Measurements from ENCODE around the gene FLYWCH1. TPM values are rescaled to one million over a fixed set of nuclear protein-coding genes. Genes with fewer than 3 reads are reported as not detected.

Gene FLYWCH1
- polyA plus RNA-seq, 4 donors = 13.0 to 18.8 (median 14.9) TPM

DNA sequence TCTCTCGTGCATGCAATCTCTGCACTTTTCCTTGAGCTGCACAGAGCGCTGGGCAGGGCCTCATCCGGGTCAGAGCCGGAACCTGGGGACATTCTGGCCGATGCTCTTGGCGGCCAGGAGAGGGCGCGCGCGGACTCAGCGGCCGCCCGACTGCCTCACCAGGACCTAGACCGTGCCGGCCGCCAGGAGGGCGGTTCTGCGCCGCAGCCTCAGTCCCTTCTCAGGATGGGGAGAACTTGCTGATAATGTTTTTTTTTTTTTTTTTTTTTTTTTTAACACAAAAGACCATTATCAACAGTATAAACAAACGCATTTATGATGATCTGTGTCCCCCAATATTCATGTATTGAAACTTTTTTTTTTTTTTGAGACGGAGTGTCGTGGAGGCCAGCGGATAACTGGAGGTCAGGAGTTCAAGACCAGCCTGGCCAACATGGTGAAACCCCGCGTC lies 36.8 kb upstream of the FLYWCH1 start:
- Histone ChIP-seq H3K4me3 (ENCODE audit: low read depth in 1 of 3, low read length in 3 of 3) (no peak overlapping the region), H3K27me3 (ENCODE audit: control insufficient read depth in 3 of 3, insufficient read depth in 3 of 3, low read length in 3 of 3) (peaks cover 0 to 9% (median 0%) of the 10 kb centered on the region in 3 donors), H3K36me3 (ENCODE audit: control insufficient read depth in 3 of 3, insufficient read depth in 2 of 3, low read depth in 1 of 3, low read length in 3 of 3) (no peaks in the 10 kb centered on the region), H3K27ac (ENCODE audit: low read depth in 1 of 3, low read length in 2 of 3) (no peak overlapping the region), H3K9me3 (ENCODE audit: control insufficient read depth in 2 of 2, insufficient read depth in 1 of 2, low read depth in 1 of 2, low read length in 1 of 2) (peaks cover 0 to 8% of the 10 kb centered on the region in 2 donors), H3K4me1 (ENCODE audit: control insufficient read depth in 3 of 3, insufficient read depth in 2 of 3, low read depth in 1 of 3, low read length in 2 of 3) (peaks cover 0 to 3% (median 0%) of the 10 kb centered on the region in 3 donors)
- WGBS, 3 donors = 10 to 12% (median 12%) methylated on average over 23 to 25 of the region's 25 CpGs
- FAIRE-seq (no peak), DNase-seq (peak; percentile 82 to 87)

DNA sequence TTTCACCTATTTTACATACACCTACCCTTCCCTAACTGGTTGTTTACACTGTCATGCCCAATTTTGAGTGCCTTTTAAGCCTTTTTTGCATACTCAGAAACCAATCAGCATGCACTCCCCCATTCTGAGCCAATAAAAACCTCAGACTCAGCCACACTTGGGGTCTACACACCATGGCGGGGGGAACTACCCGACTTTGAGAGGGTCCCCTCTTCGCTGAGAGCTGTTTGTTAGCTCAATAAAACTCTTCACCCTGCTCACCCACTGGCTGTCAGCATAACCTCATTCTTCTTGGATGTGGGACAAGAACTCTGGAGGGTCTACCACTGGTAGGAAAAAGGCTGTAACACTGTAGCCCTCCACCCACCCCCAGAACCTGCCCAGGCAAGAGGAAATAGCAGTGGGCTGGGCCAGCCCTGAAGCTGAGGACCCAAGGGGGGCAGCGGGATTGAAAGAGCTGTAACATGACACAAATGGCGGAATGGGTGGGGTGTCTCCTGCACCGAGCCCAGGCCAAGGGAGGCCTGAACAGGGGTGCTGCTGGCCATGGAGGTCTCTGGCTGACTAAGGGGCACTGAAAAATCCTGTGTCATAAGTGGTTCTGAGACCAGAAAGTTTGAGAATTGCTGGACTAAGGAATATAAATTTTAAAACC lies 31.8 kb upstream of the FLYWCH1 start:
- Histone ChIP-seq H3K4me1 (ENCODE audit: control insufficient read depth in 3 of 3, insufficient read depth in 2 of 3, low read depth in 1 of 3, low read length in 2 of 3) (peaks cover 0 to 6% (median 0%) of the 10 kb centered on the region in 3 donors), H3K9me3 (ENCODE audit: control insufficient read depth in 2 of 2, insufficient read depth in 1 of 2, low read depth in 1 of 2, low read length in 1 of 2) (peaks cover 0 to 12% of the 10 kb centered on the region in 2 donors), H3K36me3 (ENCODE audit: control insufficient read depth in 3 of 3, insufficient read depth in 2 of 3, low read depth in 1 of 3, low read length in 3 of 3) (no peaks in the 10 kb centered on the region), H3K27me3 (ENCODE audit: control insufficient read depth in 3 of 3, insufficient read depth in 3 of 3, low read length in 3 of 3) (peaks cover 0 to 8% (median 0%) of the 10 kb centered on the region in 3 donors), H3K4me3 (ENCODE audit: low read depth in 1 of 3, low read length in 3 of 3) (no peak overlapping the region), H3K27ac (ENCODE audit: low read depth in 1 of 3, low read length in 2 of 3) (no peak overlapping the region)
- FAIRE-seq (no peak), DNase-seq (no peak)
- WGBS, 3 donors = 88 to 92% (median 90%) methylated on average over 6 of the region's 6 CpGs

DNA sequence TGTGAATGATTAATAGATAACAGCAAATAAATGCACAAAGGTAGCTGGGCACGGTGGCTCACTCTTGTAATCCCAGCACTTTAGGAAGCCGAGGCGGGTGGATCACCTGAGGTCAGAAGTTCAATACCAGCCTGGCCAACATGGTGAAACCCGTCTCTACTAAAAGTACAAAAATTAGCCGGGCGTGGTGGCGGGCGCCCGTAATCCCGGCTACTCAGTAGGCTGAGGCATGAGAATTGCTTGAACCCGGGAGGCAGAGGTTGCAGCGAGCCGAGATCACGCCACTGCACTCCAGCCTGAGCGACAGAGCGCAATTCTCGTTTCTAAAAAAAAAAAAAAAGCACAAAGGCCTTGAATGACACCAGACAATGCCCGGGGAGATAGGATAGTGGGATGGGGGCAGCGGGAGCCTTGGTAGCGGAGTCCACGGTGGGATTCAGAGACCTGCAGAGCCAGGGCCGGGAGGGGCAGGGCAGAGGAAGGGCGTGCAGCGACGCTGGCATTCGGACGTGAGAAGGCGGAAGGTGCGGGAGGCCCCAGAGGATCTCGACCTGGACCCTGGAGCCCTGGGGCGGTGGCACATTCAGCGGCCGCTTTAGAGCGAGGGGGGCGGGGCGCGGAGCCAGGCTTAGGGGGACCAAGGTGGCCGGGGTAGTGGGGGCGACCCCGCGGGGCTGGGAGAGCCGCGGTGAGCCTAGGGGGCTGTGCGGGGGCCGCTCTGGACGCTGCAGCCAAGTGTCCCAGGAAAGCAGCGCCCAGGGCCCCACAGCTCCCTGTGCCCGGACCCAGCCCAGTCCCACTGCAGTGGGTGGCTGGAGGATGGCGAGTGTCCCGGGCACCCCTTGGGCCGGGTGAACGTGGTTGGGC lies 29.7 kb upstream of the FLYWCH1 start:
- 1 to 6% (median 5%) methylated on average over 34 to 52 of the region's 52 CpGs for WGBS, 3 donors
- Histone ChIP-seq H3K4me1 (ENCODE audit: control insufficient read depth in 3 of 3, insufficient read depth in 2 of 3, low read depth in 1 of 3, low read length in 2 of 3) (peaks cover 0 to 6% (median 0%) of the 10 kb centered on the region in 3 donors), H3K27ac (ENCODE audit: low read depth in 1 of 3, low read length in 2 of 3) (peak overlapping the region; percentile 88 to 99 (median 93)), H3K4me3 (ENCODE audit: low read depth in 1 of 3, low read length in 3 of 3) (peak overlapping the region; percentile 62 to 89 (median 63)), H3K36me3 (ENCODE audit: control insufficient read depth in 3 of 3, insufficient read depth in 2 of 3, low read depth in 1 of 3, low read length in 3 of 3) (no peaks in the 10 kb centered on the region), H3K27me3 (ENCODE audit: control insufficient read depth in 3 of 3, insufficient read depth in 3 of 3, low read length in 3 of 3) (peaks cover 0 to 8% (median 0%) of the 10 kb centered on the region in 3 donors), H3K9me3 (ENCODE audit: control insufficient read depth in 2 of 2, insufficient read depth in 1 of 2, low read depth in 1 of 2, low read length in 1 of 2) (peaks cover 0 to 12% of the 10 kb centered on the region in 2 donors)
- FAIRE-seq (no peak), DNase-seq (peak; percentile 74 to 84)

DNA sequence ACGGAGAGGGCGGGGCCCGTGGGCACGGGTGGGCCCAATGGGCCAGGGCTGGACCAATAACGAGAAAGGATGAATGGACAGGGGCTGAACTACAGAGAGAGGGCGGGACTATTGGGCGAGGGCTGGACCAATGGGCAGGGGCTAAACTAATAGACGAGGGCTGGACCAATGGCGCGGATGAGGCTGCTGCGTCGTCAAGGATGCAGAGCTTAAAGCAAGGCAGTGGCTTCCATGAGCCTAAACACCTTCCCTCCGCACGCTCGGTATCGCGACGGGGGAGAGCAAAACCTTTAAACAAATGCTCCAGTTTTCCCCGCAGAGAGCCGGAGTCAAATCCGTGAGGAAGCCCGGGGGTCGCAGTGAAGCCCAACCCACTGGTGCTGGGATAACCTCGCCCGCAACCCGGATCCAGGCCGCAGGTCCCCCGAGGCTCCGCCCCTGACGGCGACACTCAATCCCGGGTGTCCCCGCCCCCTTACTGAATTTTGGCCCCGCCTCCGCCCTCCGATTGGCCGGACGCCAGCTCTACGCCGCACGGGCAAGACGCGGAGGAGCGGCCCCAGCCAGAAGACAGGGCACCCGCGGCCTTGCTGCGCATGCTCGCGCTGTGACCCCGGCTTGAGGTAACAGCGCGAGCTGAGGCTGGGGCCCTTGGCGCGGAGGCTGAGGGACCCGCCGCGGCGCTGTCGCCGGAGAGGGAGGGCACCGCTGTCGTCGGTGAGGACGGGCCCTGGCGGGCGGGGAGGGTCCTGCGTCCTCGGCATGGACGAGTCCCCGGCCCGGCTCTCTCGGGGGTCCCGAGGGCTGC lies 28.9 kb upstream of the FLYWCH1 start, which contains the start of gene FLYWCH2:
Gene FLYWCH2, plus strand, starts transcription at position 566 of the 808 bp plus-strand sequence. CDS start 13,235 bp downstream, outside the sequence.
- H3K4me1 ChIP-seq (ENCODE audit: control insufficient read depth in 3 of 3, insufficient read depth in 2 of 3, low read depth in 1 of 3, low read length in 2 of 3) = peaks cover 0 to 6% (median 0%) of the 10 kb centered on the region in 3 donors
- FAIRE-seq (no peak), DNase-seq (peak; percentile 98 to 99)
- WGBS, 3 donors = 0% methylated on average over 49 to 73 of the region's 73 CpGs
- peaks cover 0 to 12% of the 10 kb centered on the region in 2 donors for H3K9me3 ChIP-seq (ENCODE audit: control insufficient read depth in 2 of 2, insufficient read depth in 1 of 2, low read depth in 1 of 2, low read length in 1 of 2)
- no peaks in the 10 kb centered on the region for H3K36me3 ChIP-seq (ENCODE audit: control insufficient read depth in 3 of 3, insufficient read depth in 2 of 3, low read depth in 1 of 3, low read length in 3 of 3)
- H3K4me3 ChIP-seq (ENCODE audit: low read depth in 1 of 3, low read length in 3 of 3) = peak within 1 kb of the TSS; percentile 63 to 89 (median 88)
- peaks cover 0 to 8% (median 0%) of the 10 kb centered on the region in 3 donors for H3K27me3 ChIP-seq (ENCODE audit: control insufficient read depth in 3 of 3, insufficient read depth in 3 of 3, low read length in 3 of 3)
- H3K27ac ChIP-seq (ENCODE audit: low read depth in 1 of 3, low read length in 2 of 3) = peak within 1 kb of the TSS; percentile 88 to 99 (median 93)

DNA sequence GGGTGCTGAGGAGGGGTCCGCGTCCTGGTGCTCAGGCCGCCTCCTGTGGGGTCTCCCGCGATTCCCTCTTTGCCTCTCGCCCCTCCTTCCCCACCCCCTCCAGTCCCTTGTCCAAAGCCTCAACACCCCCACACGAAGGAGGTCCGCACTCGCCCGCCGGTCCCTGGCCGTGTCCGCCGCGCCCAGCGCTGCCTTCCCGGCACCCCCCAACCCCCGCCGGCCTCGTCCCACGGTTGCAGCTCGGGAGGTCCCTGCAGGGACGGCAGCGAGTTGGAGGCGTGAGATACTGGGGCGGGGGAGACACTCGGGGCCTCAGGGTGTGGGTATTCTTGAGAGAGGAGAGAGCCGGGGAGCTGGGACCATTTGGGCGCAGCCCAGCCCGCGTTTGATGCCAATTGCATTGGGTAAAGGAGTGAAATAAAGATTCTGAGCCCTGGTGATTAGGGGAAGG lies 28.2 kb upstream of the FLYWCH1 start:
- H3K27ac ChIP-seq (ENCODE audit: low read depth in 1 of 3, low read length in 2 of 3) = peak overlapping the region; percentile 88 to 99 (median 93)
- H3K9me3 ChIP-seq (ENCODE audit: control insufficient read depth in 2 of 2, insufficient read depth in 1 of 2, low read depth in 1 of 2, low read length in 1 of 2) = peaks cover 0 to 13% of the 10 kb centered on the region in 2 donors
- WGBS, 3 donors = 0 to 1% (median 1%) methylated on average over 22 to 31 of the region's 31 CpGs
- peaks cover 0 to 8% (median 0%) of the 10 kb centered on the region in 3 donors for H3K27me3 ChIP-seq (ENCODE audit: control insufficient read depth in 3 of 3, insufficient read depth in 3 of 3, low read length in 3 of 3)
- DNase-seq (peak in 1 of 2 donors; percentile 18), FAIRE-seq (no peak)
- no peaks in the 10 kb centered on the region for H3K36me3 ChIP-seq (ENCODE audit: control insufficient read depth in 3 of 3, insufficient read depth in 2 of 3, low read depth in 1 of 3, low read length in 3 of 3)
- H3K4me3 ChIP-seq (ENCODE audit: low read depth in 1 of 3, low read length in 3 of 3) = peak overlapping the region; percentile 63 to 89 (median 88)
- peaks cover 0 to 6% (median 0%) of the 10 kb centered on the region in 3 donors for H3K4me1 ChIP-seq (ENCODE audit: control insufficient read depth in 3 of 3, insufficient read depth in 2 of 3, low read depth in 1 of 3, low read length in 2 of 3)

DNA sequence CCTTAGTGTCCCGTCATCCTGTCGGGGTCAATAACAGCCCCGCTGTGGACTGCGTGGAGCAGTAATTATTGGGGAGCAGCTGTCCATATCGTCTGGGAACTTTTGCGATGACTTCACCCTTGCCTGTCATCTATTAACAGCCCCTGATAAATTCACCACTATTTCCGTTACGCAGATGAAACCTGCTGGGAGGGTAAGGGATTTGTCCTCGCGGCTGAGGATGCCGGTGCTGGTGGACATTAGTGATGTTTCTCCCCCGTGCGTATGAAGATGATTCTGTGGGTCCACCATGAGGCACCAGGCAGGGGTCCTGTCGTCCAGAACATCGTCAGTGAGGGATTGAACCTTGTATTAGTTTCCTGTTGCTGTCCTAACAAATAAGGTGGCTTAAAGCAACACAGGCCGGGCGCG lies 27.7 kb upstream of the FLYWCH1 start:
- peak overlapping the region in 1 of 3 donors; percentile 99 for H3K27ac ChIP-seq (ENCODE audit: low read depth in 1 of 3, low read length in 2 of 3)
- 39 to 50% (median 44%) methylated on average over 18 of the region's 18 CpGs for WGBS, 3 donors
- no peak for DNase-seq

DNA sequence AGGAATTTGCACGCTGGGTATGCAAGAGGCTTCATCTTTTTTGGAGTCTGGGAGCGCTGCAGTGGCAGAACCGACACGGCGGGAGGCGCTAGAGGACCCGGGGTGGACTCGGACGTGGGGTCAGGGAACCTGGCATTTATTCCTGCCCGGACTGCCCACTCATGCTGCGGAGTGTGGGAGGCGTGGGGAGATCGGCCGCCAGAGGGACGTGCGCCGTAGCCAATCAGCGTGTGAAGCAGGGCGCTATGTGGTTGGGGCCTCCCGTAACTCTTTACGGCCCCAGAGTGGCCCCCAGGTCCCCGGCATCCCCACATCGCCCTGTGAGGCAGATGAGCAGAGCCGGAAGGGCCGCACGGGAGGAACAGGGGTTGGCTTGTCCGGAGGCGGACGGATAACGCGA lies 17.5 kb upstream of the FLYWCH1 start:
- 88 to 93% (median 90%) methylated on average over 26 to 31 of the region's 31 CpGs for WGBS, 3 donors
- FAIRE-seq (no peak), DNase-seq (no peak)
- Histone ChIP-seq H3K4me1 (ENCODE audit: control insufficient read depth in 3 of 3, insufficient read depth in 2 of 3, low read depth in 1 of 3, low read length in 2 of 3) (peaks cover 0 to 8% (median 0%) of the 10 kb centered on the region in 3 donors), H3K9me3 (ENCODE audit: control insufficient read depth in 2 of 2, insufficient read depth in 1 of 2, low read depth in 1 of 2, low read length in 1 of 2) (no peaks in the 10 kb centered on the region), H3K36me3 (ENCODE audit: control insufficient read depth in 3 of 3, insufficient read depth in 2 of 3, low read depth in 1 of 3, low read length in 3 of 3) (peaks cover 0 to 13% (median 0%) of the 10 kb centered on the region in 3 donors), H3K27me3 (ENCODE audit: control insufficient read depth in 3 of 3, insufficient read depth in 3 of 3, low read length in 3 of 3) (no peaks in the 10 kb centered on the region), H3K27ac (ENCODE audit: low read depth in 1 of 3, low read length in 2 of 3) (no peak overlapping the region), H3K4me3 (ENCODE audit: low read depth in 1 of 3, low read length in 3 of 3) (no peak overlapping the region)

More for the DNA sequence above, 27.7 kb upstream of the FLYWCH1 start:
- peaks cover 0 to 8% (median 0%) of the 10 kb centered on the region in 3 donors for H3K27me3 ChIP-seq (ENCODE audit: control insufficient read depth in 3 of 3, insufficient read depth in 3 of 3, low read length in 3 of 3)
- peaks cover 0 to 14% of the 10 kb centered on the region in 2 donors for H3K9me3 ChIP-seq (ENCODE audit: control insufficient read depth in 2 of 2, insufficient read depth in 1 of 2, low read depth in 1 of 2, low read length in 1 of 2)
- H3K4me1 ChIP-seq (ENCODE audit: control insufficient read depth in 3 of 3, insufficient read depth in 2 of 3, low read depth in 1 of 3, low read length in 2 of 3) = peaks cover 0 to 6% (median 0%) of the 10 kb centered on the region in 3 donors
- H3K4me3 ChIP-seq (ENCODE audit: low read depth in 1 of 3, low read length in 3 of 3) = peak overlapping the region in 2 of 3 donors; percentile 63 to 88
- no peak for FAIRE-seq
- H3K36me3 ChIP-seq (ENCODE audit: control insufficient read depth in 3 of 3, insufficient read depth in 2 of 3, low read depth in 1 of 3, low read length in 3 of 3) = no peaks in the 10 kb centered on the region

Measured in small intestine (tissue), 7 donors.